Fibroblast of peridontal ligament (primary cell): ENCODE measurements around the gene ZNF277.

Experiments used
- DNase-seq: peaks from one replicate; pipeline ENCODE4 v3.0.0-alpha.2; 2010; ENCODE audit errors: extremely low read depth

ZNF277 gene

DNA sequence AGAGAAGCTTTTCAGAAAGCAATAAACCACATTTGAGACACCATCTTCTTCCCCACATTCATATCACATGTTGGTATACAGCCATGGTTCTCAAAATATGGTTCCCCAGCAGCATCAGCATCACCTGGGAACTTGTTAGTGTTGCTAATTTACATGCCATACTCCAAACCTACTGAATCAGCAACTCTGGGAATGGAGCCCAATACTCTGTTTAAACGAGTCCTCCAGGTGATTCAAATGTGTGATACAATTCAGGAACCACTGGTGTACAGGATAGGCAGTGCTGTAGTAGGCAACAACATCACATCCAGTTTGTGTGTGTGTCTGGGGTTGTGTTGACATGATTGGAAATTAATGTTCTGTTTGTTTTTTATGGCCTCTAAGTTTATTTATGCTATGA lies 47.7 kb downstream of the ZNF277 start:
- no peak for DNase-seq

DNA sequence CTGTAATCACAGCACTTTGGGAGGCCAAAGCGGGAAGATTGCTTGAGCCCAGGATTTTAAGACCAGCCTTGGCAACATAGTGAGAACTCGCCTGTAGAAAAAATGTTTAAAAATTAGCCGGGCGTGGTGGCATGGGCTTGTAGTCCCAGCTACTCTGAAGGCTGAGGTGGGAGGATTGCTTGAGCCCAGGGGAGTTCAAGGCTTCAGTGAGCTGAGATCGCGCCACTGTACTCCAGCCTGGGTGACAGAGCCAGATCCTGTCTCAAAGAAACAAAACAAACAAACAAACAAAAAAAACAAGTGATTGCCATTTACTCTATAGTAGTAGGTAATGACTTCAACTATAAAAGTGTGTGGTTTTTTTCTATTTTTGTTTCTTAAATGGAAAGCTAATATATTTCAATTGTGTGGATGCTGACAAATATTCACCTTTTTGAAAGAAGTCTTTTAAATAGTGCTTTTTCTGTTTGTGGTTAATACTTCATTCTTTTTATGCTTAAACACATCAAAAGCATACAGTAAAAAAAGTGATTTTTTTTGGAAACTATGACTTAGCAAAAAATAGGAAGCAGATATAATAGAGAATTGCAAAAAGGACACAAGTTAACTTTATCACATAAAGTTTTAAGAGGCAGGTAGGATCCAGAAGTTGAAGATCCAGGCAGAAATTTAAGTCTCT lies 48.4 kb downstream of the ZNF277 start:
- no peak for DNase-seq

GRCh38 chr7:112255388-112255720 lies 48.9 kb downstream of the ZNF277 start:
- DNase-seq: no peak

- no peak for DNase-seq
Measured at GRCh38 chr7:112257073-112257472, 50.6 kb downstream of the ZNF277 start.

DNA sequence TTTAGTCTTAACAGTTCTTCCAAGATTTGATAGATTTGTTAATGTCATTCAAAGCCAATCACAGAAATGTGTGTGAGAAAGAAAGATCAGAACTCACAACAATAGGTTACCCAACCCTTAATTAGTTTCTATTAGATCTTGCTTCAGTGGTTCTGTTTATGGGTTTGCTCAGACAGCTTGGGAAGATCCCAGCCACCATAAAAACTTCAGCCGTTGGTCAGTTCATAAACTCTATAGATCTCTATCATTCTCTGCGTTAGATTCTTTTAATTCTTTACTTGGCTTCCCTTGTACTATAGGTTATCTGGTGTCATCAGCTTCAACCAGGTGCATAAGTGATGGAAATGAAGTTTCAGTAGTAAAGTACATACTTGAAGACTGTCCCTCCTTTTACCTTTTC lies 54.4 kb downstream of the ZNF277 start:
- no peak for DNase-seq

GRCh38 chr7:112262036-112262435 lies 55.5 kb downstream of the ZNF277 start:
- DNase-seq: no peak

DNA sequence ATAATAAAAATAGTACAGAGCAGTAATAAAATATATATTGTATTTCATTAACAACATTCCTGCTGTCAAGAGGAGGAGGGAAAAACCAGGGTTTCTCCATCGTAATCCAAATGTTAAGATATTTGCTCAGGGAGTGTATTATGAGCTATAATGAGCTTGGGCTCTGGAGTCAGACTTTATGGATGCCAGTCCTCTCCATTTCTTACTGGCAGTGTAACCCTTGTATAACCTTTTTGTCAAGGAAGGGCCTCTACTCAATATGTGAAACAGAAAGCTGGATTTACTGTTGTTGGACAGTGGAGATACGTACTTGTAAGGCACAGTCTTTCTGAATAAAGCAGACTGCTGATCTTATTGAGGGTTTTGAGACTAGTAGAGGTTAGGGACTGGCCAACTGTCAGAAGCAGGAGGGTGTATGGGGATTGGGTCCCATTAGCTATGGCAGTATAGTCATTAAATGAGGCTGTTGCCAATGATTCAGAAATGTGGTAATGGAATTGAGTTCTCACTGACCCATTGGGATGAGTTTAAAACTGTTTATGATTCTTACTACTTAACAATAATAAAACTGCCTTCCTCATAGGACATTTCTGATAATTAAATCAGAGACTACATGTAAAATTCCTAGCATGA lies 56.5 kb downstream of the ZNF277 start:
- no peak for DNase-seq

GRCh38 chr7:112263519-112263918 lies 57.0 kb downstream of the ZNF277 start:
- DNase-seq: no peak

DNA sequence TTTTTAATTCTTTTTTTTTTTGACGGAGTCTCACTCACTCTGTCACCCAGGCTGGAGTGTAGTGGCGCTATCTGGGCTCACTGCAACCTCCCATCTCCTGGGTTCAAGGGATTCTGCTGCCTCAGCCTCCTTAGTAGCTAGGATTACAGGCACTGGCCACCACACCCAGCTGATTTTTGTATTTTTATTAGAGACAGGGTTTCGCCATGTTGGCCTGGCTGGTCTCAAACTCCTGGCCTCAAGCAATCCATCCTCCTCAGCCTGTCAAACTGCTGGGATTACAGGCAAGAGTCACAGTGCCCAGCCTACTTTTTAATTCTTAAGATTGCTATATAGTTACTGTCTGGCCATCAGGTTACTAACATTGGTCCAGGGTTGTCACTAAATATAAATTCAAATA lies 59.6 kb downstream of the ZNF277 start:
- DNase-seq: no peak

GRCh38 chr7:112266595-112267270 lies 60.2 kb downstream of the ZNF277 start:
- DNase-seq: peak; percentile 58

DNA sequence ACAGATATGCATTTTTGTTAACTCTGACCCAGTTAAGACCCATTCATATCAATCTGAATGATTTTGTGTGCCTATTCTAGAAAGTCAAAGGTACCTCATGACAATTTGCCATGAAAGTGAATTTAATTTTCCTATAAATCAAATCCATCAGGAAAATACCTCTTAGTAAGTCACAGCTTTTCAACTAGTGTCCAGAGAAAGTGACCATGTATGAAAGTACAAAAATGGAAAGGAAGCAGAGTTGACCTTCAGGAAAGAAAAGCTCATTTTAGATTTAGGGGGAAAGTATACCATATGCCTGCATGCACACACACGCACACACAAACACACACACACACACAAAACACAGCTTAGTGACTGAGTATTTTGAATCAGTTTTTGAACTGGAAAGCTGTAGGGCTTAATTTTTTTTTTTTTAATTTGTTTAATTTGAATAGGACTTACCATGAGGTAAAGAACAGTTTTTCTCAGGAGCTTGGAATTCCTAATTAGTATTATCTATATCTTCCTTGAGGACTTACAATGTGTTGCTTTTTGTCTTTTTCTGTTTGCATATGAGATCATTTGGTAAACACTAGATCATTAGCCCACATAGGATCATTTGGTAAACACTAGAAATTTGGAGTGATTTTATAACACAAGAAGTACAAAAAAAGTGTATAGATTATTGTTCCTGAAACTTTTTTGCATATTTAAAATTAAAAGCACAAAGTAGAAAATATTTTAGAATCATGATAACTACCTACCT lies 61.6 kb downstream of the ZNF277 start:
- no peak for DNase-seq

GRCh38 chr7:112271162-112271561 lies 64.7 kb downstream of the ZNF277 start:
- DNase-seq: no peak

- DNase-seq: no peak
Measured at GRCh38 chr7:112272921-112273561, 66.5 kb downstream of the ZNF277 start.

DNA sequence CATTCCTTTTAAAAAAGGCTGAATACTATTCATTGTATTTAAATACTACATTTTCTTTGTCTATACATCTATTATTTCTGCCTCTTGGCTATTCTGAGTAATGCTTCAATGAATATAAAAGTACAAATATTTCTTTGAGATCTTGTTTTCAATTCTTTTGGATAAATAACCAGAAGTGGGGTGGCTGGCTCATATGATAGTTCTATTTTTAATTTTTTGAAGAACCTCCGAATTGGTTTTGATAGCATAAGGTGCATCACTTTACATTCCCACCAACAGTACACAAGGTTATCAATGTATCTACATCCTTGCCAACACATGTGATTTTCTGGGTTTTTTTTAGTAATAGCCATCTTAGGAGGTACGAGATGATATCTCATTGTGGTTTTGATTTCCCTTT lies 72.5 kb downstream of the ZNF277 start:
- DNase-seq: no peak

- DNase-seq: no peak
Measured at GRCh38 chr7:112280267-112280666, 73.8 kb downstream of the ZNF277 start.

DNA sequence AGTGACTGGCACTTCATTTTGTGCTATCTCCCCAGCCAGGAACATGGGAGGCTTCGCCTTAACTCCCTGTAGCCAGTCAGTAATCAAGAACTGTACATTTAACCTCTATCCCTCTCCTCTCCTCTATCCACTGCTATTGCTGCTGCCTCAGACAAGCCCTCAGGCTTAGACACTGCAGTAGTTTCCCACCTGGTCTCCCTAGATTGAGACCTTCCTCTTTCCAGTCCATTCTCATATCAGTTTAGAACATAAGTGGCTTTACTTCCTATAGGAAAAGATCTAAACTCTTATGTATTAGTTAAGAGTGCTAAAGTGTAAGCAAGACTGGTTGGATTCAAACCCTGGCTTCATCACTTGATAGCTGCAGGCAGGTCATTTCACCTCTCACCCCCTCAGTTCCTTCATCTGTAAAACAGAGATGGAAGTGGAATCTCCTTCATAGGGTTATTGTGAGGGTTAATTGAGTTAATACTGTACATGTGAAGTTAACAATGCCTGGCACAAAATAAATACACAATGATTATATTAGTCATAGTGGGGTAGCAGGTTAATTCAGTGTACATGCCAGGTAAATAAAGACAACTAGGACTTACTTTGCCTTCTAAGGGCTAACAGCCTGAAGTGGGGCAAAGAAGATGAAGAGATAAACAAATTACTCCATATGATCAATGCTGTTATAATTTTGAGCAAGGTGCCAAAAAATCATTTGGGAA lies 76.1 kb downstream of the ZNF277 start:
- DNase-seq: no peak

DNA sequence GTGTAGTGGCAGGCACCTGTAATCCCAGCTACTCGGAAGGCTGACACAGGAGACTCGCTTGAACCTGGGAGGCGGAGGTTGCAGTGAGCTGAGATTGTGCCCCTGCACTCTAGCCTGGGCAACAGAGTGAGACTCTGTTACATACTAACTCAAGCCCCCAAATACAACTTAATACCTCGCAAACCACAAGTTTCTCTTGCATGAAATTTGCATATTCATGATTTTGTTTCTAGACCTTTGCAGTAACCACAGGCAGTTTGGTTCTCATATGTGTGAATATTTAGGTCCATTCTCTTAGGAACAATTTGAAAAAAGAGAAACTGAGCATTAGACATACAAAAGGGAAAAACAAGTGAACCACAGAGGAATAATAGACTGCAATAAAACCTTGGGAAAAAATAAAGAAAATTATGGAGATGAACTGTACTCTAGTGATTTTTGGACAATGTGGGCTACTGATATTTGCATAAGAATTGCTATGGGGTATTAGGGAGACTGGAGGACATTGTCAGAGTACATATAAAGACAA lies 77.0 kb downstream of the ZNF277 start:
- no peak for DNase-seq

GRCh38 chr7:112286250-112287086 lies 80.0 kb downstream of the ZNF277 start:
- no peak for DNase-seq

DNA sequence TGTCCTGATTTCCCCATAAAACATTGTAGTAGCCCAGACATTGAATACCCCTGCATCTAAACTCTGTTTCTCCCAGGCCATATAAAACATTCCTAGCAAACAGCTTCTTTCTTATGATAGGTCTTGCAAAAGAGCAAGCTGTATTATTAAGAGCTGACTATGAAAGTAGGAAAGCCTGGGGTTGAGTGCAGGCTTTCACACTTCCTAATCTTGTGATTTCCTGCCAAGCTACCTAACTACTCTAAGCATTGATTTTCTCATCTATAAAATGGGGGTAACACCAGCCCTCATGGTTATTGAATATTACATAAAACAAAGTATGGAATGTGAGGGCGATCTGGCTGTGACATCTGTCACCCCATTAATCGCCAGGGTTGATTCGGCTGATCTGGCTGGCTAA lies 81.8 kb downstream of the ZNF277 start:
- DNase-seq: no peak

DNA sequence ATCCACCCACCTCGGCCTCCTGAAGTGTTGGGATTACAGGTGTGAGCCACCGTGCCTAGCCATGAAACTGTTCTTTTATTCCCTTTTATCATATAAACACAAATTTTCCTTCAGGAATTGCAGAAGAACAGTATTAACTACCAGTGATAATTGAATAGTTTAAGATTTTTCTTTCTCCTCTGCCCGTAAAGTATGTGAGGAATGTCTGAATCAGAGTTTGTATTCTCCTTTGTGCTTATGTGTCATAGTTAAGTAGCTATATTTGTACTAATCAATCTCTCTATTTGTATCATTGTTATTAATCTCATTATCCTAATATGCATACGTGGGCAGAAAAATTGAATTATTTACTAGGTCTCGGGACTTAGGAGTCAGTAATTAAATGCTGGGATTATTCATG lies 83.6 kb downstream of the ZNF277 start:
- no peak for DNase-seq
